Epithelial cell of esophagus (primary cell): ENCODE measurements around the gene THUMPD2.

Experiments
- DNase-seq: peaks from one replicate; pipeline ENCODE4 v3.0.0; 2010; ENCODE audit warnings: low read depth
- H3K4me3 ChIP-seq: 2 replicates; pipeline ENCODE4 v1.5.1; 2011; ENCODE audit warnings: mild to moderate bottlenecking, low read length, control low read depth
- CTCF ChIP-seq: IDR thresholded peaks from 2 replicates; pipeline ENCODE4 v1.5.1; 2011; ENCODE audit warnings: low read depth, mild to moderate bottlenecking, low read length, control low read depth, inconsistent platforms; ENCODE audit not compliant: insufficient read depth; ENCODE audit errors: missing control alignments

The THUMPD2 gene

GRCh38 chr2:39755466-39755865 lies 23.6 kb downstream of the THUMPD2 start:
- no peak overlapping the region for H3K4me3 ChIP-seq
- TF ChIP-seq CTCF, result no peak
- DNase-seq, result no peak

DNA sequence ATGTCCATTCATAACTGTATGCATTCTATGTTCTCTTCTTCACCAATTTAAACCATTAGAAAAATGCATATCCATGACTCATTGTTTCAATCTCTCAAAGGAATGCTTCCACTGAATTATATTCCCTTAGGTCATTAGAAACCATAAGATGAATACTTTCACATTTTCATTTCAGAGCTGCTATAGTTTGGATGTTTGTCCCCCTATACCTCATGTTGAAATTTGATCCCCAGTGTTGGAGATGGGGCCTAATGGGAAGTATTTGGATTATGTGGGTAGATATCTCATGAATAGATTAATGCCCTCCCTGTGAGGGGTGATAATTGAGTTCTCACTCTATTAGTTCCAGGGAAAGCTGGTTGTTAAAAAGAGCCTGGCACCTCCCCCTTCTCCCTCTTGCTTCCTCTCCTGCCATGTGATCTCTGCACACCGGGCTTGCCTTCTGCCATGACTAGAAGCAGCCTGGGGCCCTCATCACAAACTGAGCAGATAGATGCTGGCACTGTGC lies 35.7 kb downstream of the THUMPD2 start:
- H3K4me3 ChIP-seq, result no peak overlapping the region
- DNase-seq, result peak; percentile 35
- TF ChIP-seq CTCF, result no peak

- no peak overlapping the region for H3K4me3 ChIP-seq
- DNase-seq, result peak; percentile 81
- TF ChIP-seq CTCF, result no peak
Measured at GRCh38 chr2:39741871-39742270, 37.2 kb downstream of the THUMPD2 start.

DNA sequence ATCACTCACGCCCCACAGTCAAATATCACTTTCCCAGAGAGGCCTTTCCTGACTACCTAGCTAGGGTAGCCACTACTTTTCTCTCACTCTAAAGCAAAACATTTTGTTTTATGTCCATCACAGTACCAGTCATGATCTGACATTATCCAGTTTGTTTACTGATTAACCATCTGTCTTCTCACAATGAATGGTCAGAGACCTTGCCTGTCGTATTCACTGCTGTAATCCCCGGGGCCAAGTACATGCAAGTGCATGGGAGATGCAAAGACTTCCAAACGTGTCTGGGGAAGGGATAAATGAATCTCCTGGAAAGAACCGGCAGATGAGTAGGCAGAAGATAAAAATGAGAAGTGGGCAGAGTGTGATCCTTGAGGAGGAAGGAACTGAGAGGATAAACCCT lies 39.7 kb downstream of the THUMPD2 start:
- DNase-seq, result no peak
- H3K4me3 ChIP-seq, result no peak overlapping the region
- no peak for TF ChIP-seq CTCF

- no peak for DNase-seq
Measured at GRCh38 chr2:39738936-39739335, 40.1 kb downstream of the THUMPD2 start.

DNA sequence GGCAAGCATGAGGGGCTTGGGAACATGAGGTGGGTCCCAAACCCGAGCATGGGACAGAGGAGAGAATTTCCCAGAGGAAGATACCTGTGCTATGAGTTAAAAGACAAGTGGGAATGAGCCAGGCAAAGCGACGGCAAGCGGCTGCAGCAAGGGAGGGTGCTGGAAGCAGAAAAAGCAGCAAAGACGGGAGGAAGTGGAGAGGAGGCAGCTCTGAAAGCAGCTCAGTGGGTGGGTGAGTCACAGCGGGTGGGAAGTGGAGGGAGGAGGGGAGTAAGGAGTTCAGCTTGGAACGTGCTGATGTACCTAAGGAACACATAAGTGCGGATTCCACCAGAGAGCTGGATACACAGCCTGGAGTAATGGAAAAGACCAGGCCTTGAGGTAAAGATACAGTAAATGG lies 41.4 kb downstream of the THUMPD2 start:
- no peak for TF ChIP-seq CTCF
- peak; percentile 65 for DNase-seq
- H3K4me3 ChIP-seq, result no peak overlapping the region

More at GRCh38 chr2:39738936-39739335, 40.1 kb downstream of the THUMPD2 start:
- TF ChIP-seq CTCF, result no peak
- H3K4me3 ChIP-seq, result no peak overlapping the region

DNA sequence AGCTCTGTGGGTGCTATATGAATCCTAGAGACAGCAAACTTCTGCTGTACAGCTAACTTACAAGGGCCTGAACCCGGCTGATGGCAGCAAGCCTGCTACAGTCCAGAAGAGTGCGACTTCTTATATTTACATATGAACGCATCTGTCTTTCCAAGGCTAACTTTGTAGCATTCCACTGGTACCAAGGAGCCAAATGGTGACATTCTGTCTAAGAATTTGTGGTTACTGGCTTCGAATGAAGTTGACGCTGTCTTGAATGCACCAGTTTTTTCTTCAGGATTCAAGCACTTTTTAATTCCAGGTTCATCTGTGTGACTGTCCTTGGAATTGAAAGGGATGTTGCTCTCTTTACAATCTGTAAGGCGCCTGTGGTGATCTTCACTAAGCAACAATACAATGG lies 42.4 kb downstream of the THUMPD2 start:
- H3K4me3 ChIP-seq, result no peak overlapping the region
- no peak for TF ChIP-seq CTCF
- no peak for DNase-seq
